NT2/D1 (cell line): Measurements from ENCODE around the gene STK11.

ENCODE experiments used
- DNase-seq: peaks from one replicate; pipeline ENCODE4 v3.0.0-alpha.2; 2011; ENCODE audit warnings: low read depth, low spot score
- H3K27me3 ChIP-seq: 2 replicates; pipeline ENCODE4 v1.6.0; 2011; ENCODE audit warnings: mild to moderate bottlenecking; ENCODE audit not compliant: insufficient read length, insufficient read depth
- H3K36me3 ChIP-seq: 2 replicates; pipeline ENCODE4 v1.6.1; 2011; ENCODE audit warnings: mild to moderate bottlenecking, low read length, mixed read lengths; ENCODE audit not compliant: insufficient read depth, insufficient read length
- H3K4me1 ChIP-seq: 2 replicates; pipeline ENCODE4 v1.5.1; 2011; ENCODE audit not compliant: insufficient read depth, insufficient read length
- H3K4me3 ChIP-seq: 2 replicates; pipeline ENCODE4 v1.5.1; 2011; ENCODE audit warnings: low read depth; ENCODE audit not compliant: insufficient read length
- H3K9ac ChIP-seq: 2 replicates; pipeline ENCODE4 v1.6.0; 2011; ENCODE audit warnings: low read depth; ENCODE audit not compliant: insufficient read length
- H3K9me3 ChIP-seq: 2 replicates; pipeline ENCODE4 v1.5.1; 2011; ENCODE audit warnings: mild to moderate bottlenecking, low read length; ENCODE audit not compliant: insufficient read depth
- SUZ12 ChIP-seq: IDR thresholded peaks from 2 replicates; pipeline ENCODE4 v1.6.1; 2011; ENCODE audit not compliant: insufficient read length, insufficient read depth; ENCODE audit errors: extremely low read depth
- YY1 ChIP-seq: IDR thresholded peaks from 2 replicates; pipeline ENCODE4 v1.6.1; 2011; ENCODE audit not compliant: insufficient read length, insufficient read depth
- ZNF274 ChIP-seq: IDR thresholded peaks from 2 replicates; pipeline ENCODE4 v1.6.1; 2011; ENCODE audit warnings: mild to moderate bottlenecking, low read depth, low read length

The STK11 gene

DNA sequence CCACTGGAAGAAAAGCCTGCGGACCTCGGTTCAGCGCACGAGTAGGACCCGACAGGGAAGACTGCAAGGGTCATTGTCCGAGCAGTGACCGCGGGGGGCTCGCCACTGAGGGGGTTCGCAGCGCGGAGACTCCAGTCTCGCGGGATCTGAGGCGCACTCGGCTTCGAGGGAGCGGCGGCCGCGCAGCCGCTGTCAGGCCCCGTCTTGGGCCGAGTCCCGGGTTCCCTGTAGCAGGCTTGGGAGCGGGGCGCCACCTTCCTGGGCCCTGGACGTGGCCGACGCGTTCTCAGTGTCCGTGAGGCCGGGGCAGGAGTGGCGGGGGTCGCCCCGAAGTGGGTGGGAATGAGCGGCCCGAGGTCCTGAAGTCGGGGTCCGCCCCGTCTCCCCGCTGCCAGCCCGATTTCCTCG is 69.3 kb downstream of the STK11 start:
- H3K36me3 ChIP-seq = peaks cover 86% of the 10 kb centered on the region
- peak overlapping the region; percentile 97 for H3K4me3 ChIP-seq
- H3K27me3 ChIP-seq = no peaks in the 10 kb centered on the region
- H3K9me3 ChIP-seq = no peaks in the 10 kb centered on the region
- peaks cover 35% of the 10 kb centered on the region for H3K4me1 ChIP-seq
- TF ChIP-seq ZNF274 (no peak), SUZ12 (no peak)
- H3K9ac ChIP-seq = peak overlapping the region; percentile 99
- no peak for DNase-seq

- peaks cover 35% of the 10 kb centered on the region for H3K4me1 ChIP-seq
- TF ChIP-seq ZNF274 = no peak
- no peak for TF ChIP-seq YY1
- TF ChIP-seq SUZ12 = no peak
- DNase-seq = peak; percentile 97
- peak within 1 kb of the TSS; percentile 99 for H3K9ac ChIP-seq
- H3K9me3 ChIP-seq = no peaks in the 10 kb centered on the region
- H3K4me3 ChIP-seq = peak within 1 kb of the TSS; percentile 97
- H3K27me3 ChIP-seq = no peaks in the 10 kb centered on the region
- H3K36me3 ChIP-seq = peaks cover 86% of the 10 kb centered on the region
These were observed 69.8 kb downstream of the STK11 start, which contains the start of gene FAM174C for GRCh38 chr19:1275260-1275975. Gene FAM174C (plus strand): TSS chr19:1275530. CDS start chr19:1275550, 20 bp downstream.

- H3K27me3 ChIP-seq = no peaks in the 10 kb centered on the region
- no peaks in the 10 kb centered on the region for H3K9me3 ChIP-seq
- H3K9ac ChIP-seq = peak overlapping the region; percentile 98
- H3K4me3 ChIP-seq = peak overlapping the region; percentile 97
- peaks cover 31% of the 10 kb centered on the region for H3K4me1 ChIP-seq
- DNase-seq = no peak
- H3K36me3 ChIP-seq = peaks cover 85% of the 10 kb centered on the region
- TF ChIP-seq YY1 (no peak), ZNF274 (no peak), SUZ12 (no peak)
These were observed 70.5 kb downstream of the STK11 start for GRCh38 chr19:1275976-1276627.

DNA sequence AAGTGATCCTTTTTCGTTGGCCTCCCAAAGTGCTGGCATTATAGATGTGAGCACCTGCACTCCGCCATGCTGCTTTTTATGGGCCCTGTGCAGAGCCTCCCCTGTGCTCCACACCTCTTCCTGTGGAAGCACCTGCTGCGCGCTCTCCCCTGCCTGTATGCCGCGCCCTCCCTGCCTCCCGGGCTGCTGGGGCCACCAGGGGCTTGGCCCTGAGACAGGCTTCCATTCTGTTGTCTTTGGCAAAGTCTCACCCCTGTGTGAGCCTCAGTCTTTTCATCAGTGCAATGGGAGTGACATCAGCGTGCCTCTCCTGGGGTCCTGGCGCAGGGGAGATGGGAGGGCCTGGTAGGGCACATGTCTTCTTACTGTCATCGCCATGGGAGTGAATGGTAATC is 71.0 kb downstream of the STK11 start:
- Histone ChIP-seq H3K9me3 (no peaks in the 10 kb centered on the region), H3K4me3 (peak overlapping the region; percentile 97), H3K9ac (peak overlapping the region; percentile 98), H3K27me3 (no peaks in the 10 kb centered on the region), H3K4me1 (peaks cover 27% of the 10 kb centered on the region), H3K36me3 (peaks cover 80% of the 10 kb centered on the region)
- no peak for DNase-seq
- TF ChIP-seq SUZ12 (no peak), YY1 (no peak), ZNF274 (no peak)

DNA sequence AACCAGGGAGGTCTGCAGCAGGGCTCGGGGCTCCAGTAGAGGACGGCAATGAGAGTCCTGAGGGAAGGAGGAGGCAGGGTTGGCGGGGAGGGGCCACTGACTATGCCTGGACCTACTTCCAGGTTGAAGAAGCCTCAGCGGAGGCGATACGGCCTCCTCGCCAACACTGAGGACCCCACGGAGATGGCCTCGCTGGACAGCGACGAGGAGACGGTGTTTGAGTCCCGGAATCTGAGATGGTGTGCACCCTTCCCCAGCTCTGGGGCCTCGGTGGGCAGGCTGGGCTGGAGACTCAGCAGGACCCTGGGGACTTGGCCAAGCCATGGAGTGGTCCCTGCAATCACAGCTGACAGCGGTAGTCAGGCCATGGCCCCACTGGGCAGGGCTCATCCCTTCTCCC is 71.5 kb downstream of the STK11 start:
- Histone ChIP-seq H3K9ac (peak overlapping the region; percentile 98), H3K4me1 (peaks cover 22% of the 10 kb centered on the region), H3K36me3 (peaks cover 76% of the 10 kb centered on the region), H3K27me3 (no peaks in the 10 kb centered on the region), H3K9me3 (no peaks in the 10 kb centered on the region), H3K4me3 (peak overlapping the region; percentile 97)
- TF ChIP-seq YY1 (no peak), SUZ12 (no peak), ZNF274 (no peak)
- DNase-seq = no peak
